ENCODE results near the gene DNAAF9.
"Not testable (repeated sequence)": the region's sequence is repeated elsewhere in the genome, so short reads cannot be mapped to it uniquely, and the experiment has no call there.

DNAAF9 gene

DNA sequence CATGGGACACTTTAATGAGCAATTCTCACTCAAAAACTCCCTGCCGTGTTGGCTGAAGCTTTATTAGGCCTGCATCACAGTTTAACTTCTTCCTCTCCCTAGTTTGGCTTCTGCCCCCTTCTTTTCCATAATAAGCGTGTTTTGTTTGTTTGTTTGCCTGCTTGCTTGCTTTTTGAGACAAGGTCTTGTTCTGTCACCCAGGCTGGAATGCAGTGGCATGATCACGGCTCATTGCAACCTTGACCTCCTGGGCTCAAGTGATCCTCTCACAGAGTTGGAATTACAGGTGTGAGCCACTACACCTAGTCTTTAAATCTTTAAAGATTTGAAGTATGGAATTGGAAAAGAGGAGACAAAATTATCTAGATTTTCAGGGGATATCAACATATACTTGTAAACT, 25.4 kb upstream of the DNAAF9 start:
- no peak overlapping the region for H3K9ac ChIP-seq (ENCODE audit: low read depth, low read length)
- H3K36me3 ChIP-seq (ENCODE audit: control insufficient read depth, insufficient read depth, low read length): no peaks in the 10 kb centered on the region
- no peak overlapping the region for H3K4me3 ChIP-seq (ENCODE audit: low read depth, low read length)
- H3K9me3 ChIP-seq (ENCODE audit: control insufficient read depth, insufficient read depth, low read length): no peaks in the 10 kb centered on the region
- H3K27ac ChIP-seq (ENCODE audit: low read depth, low read length): no peak overlapping the region
- H3K27me3 ChIP-seq (ENCODE audit: control insufficient read depth, insufficient read depth, low read length): no peaks in the 10 kb centered on the region
- peaks cover 6% of the 10 kb centered on the region for H3K4me1 ChIP-seq (ENCODE audit: control insufficient read depth, insufficient read depth, low read length)

- Histone ChIP-seq H3K4me1 (ENCODE audit: control insufficient read depth, insufficient read depth, low read length) (peaks cover 6% of the 10 kb centered on the region), H3K9ac (ENCODE audit: low read depth, low read length) (no peak overlapping the region), H3K27me3 (ENCODE audit: control insufficient read depth, insufficient read depth, low read length) (no peaks in the 10 kb centered on the region), H3K36me3 (ENCODE audit: control insufficient read depth, insufficient read depth, low read length) (no peaks in the 10 kb centered on the region), H3K27ac (ENCODE audit: low read depth, low read length) (no peak overlapping the region), H3K9me3 (ENCODE audit: control insufficient read depth, insufficient read depth, low read length) (no peaks in the 10 kb centered on the region), H3K4me3 (ENCODE audit: low read depth, low read length) (no peak overlapping the region)
Measured at GRCh38 chr20:3431109-3431508, 23.6 kb upstream of the DNAAF9 start.

DNA sequence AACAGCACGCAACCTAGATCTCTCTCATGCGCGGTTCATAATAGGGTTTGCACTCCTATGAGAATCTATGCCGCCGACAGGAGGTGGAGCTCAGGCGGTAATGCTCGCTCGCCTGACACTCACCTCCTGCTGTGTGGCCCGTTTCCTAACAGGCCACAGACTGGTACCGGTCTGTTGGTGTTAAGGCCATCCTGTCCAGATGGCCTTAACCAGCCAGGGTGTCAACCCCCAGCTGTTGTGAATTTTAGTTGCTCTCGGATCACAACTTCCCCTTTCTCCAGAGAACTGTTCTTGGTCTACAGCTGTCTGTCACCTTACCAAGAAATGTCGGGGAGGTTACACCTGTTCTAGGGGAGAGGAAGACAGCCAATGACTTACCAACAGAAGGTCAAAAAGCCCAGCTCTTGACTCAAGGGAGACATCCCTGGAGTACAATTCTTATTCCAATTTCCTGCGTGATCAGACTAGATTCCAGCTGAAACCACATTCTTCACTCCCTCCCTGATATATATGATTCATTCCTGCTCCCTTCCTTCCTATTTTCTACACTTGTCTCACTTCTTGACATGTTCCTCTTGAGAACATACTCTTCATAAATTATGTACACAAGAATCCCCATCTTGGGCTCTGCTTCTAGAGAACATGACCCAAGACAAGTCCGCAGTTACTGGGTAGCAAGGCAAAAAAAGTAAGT, 23.1 kb upstream of the DNAAF9 start:
- H3K27ac ChIP-seq (ENCODE audit: low read depth, low read length): no peak overlapping the region
- no peaks in the 10 kb centered on the region for H3K9me3 ChIP-seq (ENCODE audit: control insufficient read depth, insufficient read depth, low read length)
- no peak overlapping the region for H3K4me3 ChIP-seq (ENCODE audit: low read depth, low read length)
- H3K36me3 ChIP-seq (ENCODE audit: control insufficient read depth, insufficient read depth, low read length): no peaks in the 10 kb centered on the region
- no peak overlapping the region for H3K9ac ChIP-seq (ENCODE audit: low read depth, low read length)
- no peaks in the 10 kb centered on the region for H3K27me3 ChIP-seq (ENCODE audit: control insufficient read depth, insufficient read depth, low read length)
- peaks cover 6% of the 10 kb centered on the region for H3K4me1 ChIP-seq (ENCODE audit: control insufficient read depth, insufficient read depth, low read length)

GRCh38 chr20:3426766-3427165, 19.3 kb upstream of the DNAAF9 start:
- not testable (repeated sequence) for H3K4me1 ChIP-seq (ENCODE audit: control insufficient read depth, insufficient read depth, low read length); H3K4me3 ChIP-seq (ENCODE audit: low read depth, low read length); H3K27ac ChIP-seq (ENCODE audit: low read depth, low read length); H3K36me3 ChIP-seq (ENCODE audit: control insufficient read depth, insufficient read depth, low read length); H3K27me3 ChIP-seq (ENCODE audit: control insufficient read depth, insufficient read depth, low read length); H3K9ac ChIP-seq (ENCODE audit: low read depth, low read length); H3K9me3 ChIP-seq (ENCODE audit: control insufficient read depth, insufficient read depth, low read length)

- Histone ChIP-seq H3K9ac (ENCODE audit: low read depth, low read length) (no peak overlapping the region), H3K27ac (ENCODE audit: low read depth, low read length) (peak overlapping the region; percentile 32), H3K36me3 (ENCODE audit: control insufficient read depth, insufficient read depth, low read length) (no peaks in the 10 kb centered on the region), H3K4me1 (ENCODE audit: control insufficient read depth, insufficient read depth, low read length) (peaks cover 3% of the 10 kb centered on the region), H3K4me3 (ENCODE audit: low read depth, low read length) (no peak overlapping the region), H3K27me3 (ENCODE audit: control insufficient read depth, insufficient read depth, low read length) (no peaks in the 10 kb centered on the region), H3K9me3 (ENCODE audit: control insufficient read depth, insufficient read depth, low read length) (no peaks in the 10 kb centered on the region)
Measured at GRCh38 chr20:3423126-3423525, 15.7 kb upstream of the DNAAF9 start.

DNA sequence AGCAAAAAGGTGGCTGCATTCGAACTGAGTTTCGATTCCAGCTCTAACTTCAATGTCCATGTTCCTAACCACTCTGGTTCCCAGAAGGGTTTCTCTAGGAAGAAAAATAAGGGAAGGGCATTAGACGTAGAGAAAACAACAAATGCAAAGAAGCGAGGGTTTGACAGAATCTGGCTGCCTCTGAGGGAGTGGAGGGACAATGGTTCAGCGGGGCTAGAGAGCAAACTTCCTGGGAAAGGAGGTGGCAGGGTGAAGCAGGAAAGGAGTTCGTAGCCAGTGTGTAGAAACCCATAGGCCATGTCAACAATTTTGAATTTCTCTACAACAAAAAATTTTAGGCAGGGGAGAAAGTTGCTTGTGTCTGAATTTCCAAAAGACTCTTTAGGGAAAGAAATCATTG, 14.5 kb upstream of the DNAAF9 start:
- Histone ChIP-seq H3K9me3 (ENCODE audit: control insufficient read depth, insufficient read depth, low read length) (no peaks in the 10 kb centered on the region), H3K36me3 (ENCODE audit: control insufficient read depth, insufficient read depth, low read length) (no peaks in the 10 kb centered on the region), H3K27me3 (ENCODE audit: control insufficient read depth, insufficient read depth, low read length) (no peaks in the 10 kb centered on the region), H3K4me3 (ENCODE audit: low read depth, low read length) (no peak overlapping the region), H3K9ac (ENCODE audit: low read depth, low read length) (no peak overlapping the region), H3K27ac (ENCODE audit: low read depth, low read length) (no peak overlapping the region), H3K4me1 (ENCODE audit: control insufficient read depth, insufficient read depth, low read length) (peaks cover 3% of the 10 kb centered on the region)

DNA sequence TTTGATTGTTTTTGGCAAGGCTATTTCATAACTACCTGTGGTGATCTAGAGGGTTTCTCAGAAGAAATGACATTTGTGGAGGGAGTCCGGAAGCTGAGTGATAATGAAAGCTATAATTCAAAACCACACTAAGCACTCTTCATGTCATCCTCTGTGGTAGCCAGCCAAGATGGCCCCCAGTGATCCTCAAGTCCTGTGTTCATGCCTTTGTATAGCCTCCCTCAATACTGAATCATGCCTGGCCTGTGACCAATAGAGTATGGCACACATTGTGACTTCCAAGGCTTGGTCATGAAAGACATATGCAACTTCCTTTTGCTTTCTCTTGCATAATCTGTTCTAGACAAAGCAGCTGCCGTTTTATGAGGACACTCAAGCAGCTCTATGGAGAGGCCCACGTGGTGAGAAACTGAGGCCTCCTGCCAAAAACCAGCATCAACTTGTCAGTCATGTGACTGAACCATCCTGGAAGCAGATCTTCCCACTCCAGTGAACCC, 12.8 kb upstream of the DNAAF9 start:
- H3K9me3 ChIP-seq (ENCODE audit: control insufficient read depth, insufficient read depth, low read length): peaks cover 6% of the 10 kb centered on the region; the same call in 1 of the 2 replicates
- no peak overlapping the region for H3K4me3 ChIP-seq (ENCODE audit: low read depth, low read length)
- no peaks in the 10 kb centered on the region for H3K36me3 ChIP-seq (ENCODE audit: control insufficient read depth, insufficient read depth, low read length)
- peaks cover 3% of the 10 kb centered on the region for H3K4me1 ChIP-seq (ENCODE audit: control insufficient read depth, insufficient read depth, low read length)
- no peaks in the 10 kb centered on the region for H3K27me3 ChIP-seq (ENCODE audit: control insufficient read depth, insufficient read depth, low read length)
- H3K27ac ChIP-seq (ENCODE audit: low read depth, low read length): no peak overlapping the region
- no peak overlapping the region for H3K9ac ChIP-seq (ENCODE audit: low read depth, low read length)

- H3K4me1 ChIP-seq (ENCODE audit: control insufficient read depth, insufficient read depth, low read length); H3K9ac ChIP-seq (ENCODE audit: low read depth, low read length); H3K9me3 ChIP-seq (ENCODE audit: control insufficient read depth, insufficient read depth, low read length); H3K27me3 ChIP-seq (ENCODE audit: control insufficient read depth, insufficient read depth, low read length); H3K4me3 ChIP-seq (ENCODE audit: low read depth, low read length); H3K36me3 ChIP-seq (ENCODE audit: control insufficient read depth, insufficient read depth, low read length); H3K27ac ChIP-seq (ENCODE audit: low read depth, low read length): not testable (repeated sequence)
Measured at GRCh38 chr20:3418161-3418560, 10.7 kb upstream of the DNAAF9 start.

GRCh38 chr20:3414122-3414521, 6.7 kb upstream of the DNAAF9 start:
- Histone ChIP-seq H3K27ac (ENCODE audit: low read depth, low read length) (no peak overlapping the region), H3K4me1 (ENCODE audit: control insufficient read depth, insufficient read depth, low read length) (no peaks in the 10 kb centered on the region), H3K9me3 (ENCODE audit: control insufficient read depth, insufficient read depth, low read length) (peaks cover 6% of the 10 kb centered on the region; the same call in 1 of the 2 replicates), H3K36me3 (ENCODE audit: control insufficient read depth, insufficient read depth, low read length) (no peaks in the 10 kb centered on the region), H3K27me3 (ENCODE audit: control insufficient read depth, insufficient read depth, low read length) (no peaks in the 10 kb centered on the region), H3K9ac (ENCODE audit: low read depth, low read length) (no peak overlapping the region), H3K4me3 (ENCODE audit: low read depth, low read length) (no peak overlapping the region)

DNA sequence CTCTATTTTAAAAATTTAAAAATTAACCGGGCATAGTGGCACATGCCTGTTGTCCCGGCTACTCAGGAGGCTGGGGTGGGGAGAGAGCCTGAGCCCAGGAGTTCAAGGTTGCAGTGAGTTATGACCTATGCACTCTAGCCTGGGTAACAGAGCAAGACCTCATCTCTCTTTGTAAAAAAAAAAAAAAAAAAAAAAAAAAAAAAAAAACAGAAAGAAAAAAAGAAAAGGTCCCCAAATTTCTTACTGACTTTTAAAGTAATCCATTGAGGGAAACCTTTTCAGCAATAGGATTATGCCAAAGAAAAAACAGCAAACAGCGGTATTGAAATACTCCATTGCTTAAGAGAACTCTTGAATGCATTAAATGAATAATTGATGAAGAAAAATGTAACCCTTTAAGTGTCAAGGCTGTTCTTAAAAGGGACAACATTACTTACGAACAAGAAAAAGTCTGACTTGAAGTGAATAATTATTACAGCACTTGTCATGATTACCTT, 6.0 kb upstream of the DNAAF9 start:
- H3K27ac ChIP-seq (ENCODE audit: low read depth, low read length): no peak overlapping the region

DNA sequence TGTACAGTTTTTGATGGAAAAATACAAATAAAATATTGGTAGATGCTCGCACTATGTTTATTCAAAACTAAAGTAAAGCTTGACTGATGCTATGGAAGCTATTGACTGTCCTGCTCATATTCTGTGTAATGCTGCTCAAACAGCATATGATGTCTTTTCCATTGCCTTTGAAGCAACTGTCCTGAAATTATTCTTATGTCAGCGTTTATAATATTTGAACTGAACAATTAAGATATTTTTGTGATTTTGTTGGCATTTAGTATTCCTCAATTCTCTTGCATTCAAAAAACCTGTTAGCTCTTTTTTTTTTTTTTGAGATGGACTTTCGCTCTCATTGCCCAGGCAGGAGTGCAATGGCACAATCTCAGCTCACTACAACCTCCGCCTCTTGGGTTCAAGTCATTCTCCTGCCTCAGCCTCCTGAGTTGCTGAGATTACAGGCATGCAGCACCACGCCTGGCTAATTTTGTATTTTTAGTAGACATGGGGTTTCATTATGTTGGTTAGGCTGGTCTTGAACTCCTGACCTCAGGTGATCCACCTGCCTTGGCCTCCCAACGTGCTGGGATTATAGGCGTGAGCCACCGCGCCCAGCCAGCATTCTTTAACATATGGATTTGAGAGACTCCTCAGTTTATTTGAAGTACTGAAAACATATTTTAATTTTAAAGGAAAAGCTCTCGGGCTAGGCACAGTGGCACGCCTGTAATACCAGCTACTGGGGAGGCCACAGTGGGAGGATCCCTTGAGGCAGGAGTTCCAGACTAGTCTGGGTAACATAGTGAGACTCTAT, 5.3 kb upstream of the DNAAF9 start:
- Histone ChIP-seq H3K9me3 (ENCODE audit: control insufficient read depth, insufficient read depth, low read length) (peaks cover 6% of the 10 kb centered on the region; the same call in 1 of the 2 replicates), H3K4me3 (ENCODE audit: low read depth, low read length) (no peak overlapping the region), H3K27me3 (ENCODE audit: control insufficient read depth, insufficient read depth, low read length) (no peaks in the 10 kb centered on the region), H3K27ac (ENCODE audit: low read depth, low read length) (no peak overlapping the region), H3K4me1 (ENCODE audit: control insufficient read depth, insufficient read depth, low read length) (peaks cover 4% of the 10 kb centered on the region; the same call in 1 of the 2 replicates), H3K9ac (ENCODE audit: low read depth, low read length) (no peak overlapping the region), H3K36me3 (ENCODE audit: control insufficient read depth, insufficient read depth, low read length) (no peaks in the 10 kb centered on the region)

More for the DNA sequence above, 6.0 kb upstream of the DNAAF9 start:
- Histone ChIP-seq H3K9ac (ENCODE audit: low read depth, low read length) (no peak overlapping the region), H3K27me3 (ENCODE audit: control insufficient read depth, insufficient read depth, low read length) (no peaks in the 10 kb centered on the region), H3K36me3 (ENCODE audit: control insufficient read depth, insufficient read depth, low read length) (no peaks in the 10 kb centered on the region), H3K9me3 (ENCODE audit: control insufficient read depth, insufficient read depth, low read length) (peaks cover 6% of the 10 kb centered on the region; the same call in 1 of the 2 replicates), H3K4me3 (ENCODE audit: low read depth, low read length) (no peak overlapping the region), H3K4me1 (ENCODE audit: control insufficient read depth, insufficient read depth, low read length) (no peaks in the 10 kb centered on the region)
